AG20443 (cell line): Measurements from ENCODE around the gene AP2A1.

Source experiments
- DNase-seq: peaks from one replicate; pipeline ENCODE4 v3.0.0; 2012; ENCODE audit warnings: low spot score, mixed read lengths

AP2A1 gene

GRCh38 chr19:49856574-49857021 is 89.8 kb downstream of the AP2A1 start:
- no peak for DNase-seq
